LNCaP clone FGC (cell line): ENCODE data around the gene NT5DC3.

ENCODE experiments used
- DNase-seq: peaks from one replicate; pipeline ENCODE4 v3.0.0-alpha.2; 2011; ENCODE audit warnings: low read depth
- H3K4me3 ChIP-seq: 2 replicates; pipeline ENCODE4 v1.5.1; 2011; ENCODE audit warnings: mild to moderate bottlenecking, low read depth, low read length, control low read depth
- CTCF ChIP-seq: IDR thresholded peaks from 2 replicates; pipeline ENCODE4 v1.5.1; 2012; ENCODE audit warnings: mild to moderate bottlenecking; ENCODE audit not compliant: control insufficient read depth, insufficient read depth; ENCODE audit errors: extremely low read depth

The NT5DC3 gene

GRCh38 chr12:103778781-103779180 lies 62.3 kb downstream of the NT5DC3 start:
- H3K4me3 ChIP-seq: no peak overlapping the region
- TF ChIP-seq CTCF: no peak
- no peak for DNase-seq

GRCh38 chr12:103774977-103775560 lies 66.0 kb downstream of the NT5DC3 start:
- no peak for DNase-seq
- H3K4me3 ChIP-seq: no peak overlapping the region
- no peak for TF ChIP-seq CTCF

GRCh38 chr12:103773109-103773910 lies 67.7 kb downstream of the NT5DC3 start:
- TF ChIP-seq CTCF: no peak
- DNase-seq: no peak
- no peak overlapping the region for H3K4me3 ChIP-seq

GRCh38 chr12:103772367-103773108 lies 68.5 kb downstream of the NT5DC3 start:
- no peak for TF ChIP-seq CTCF
- H3K4me3 ChIP-seq: no peak overlapping the region
- no peak for DNase-seq

GRCh38 chr12:103771466-103771865 lies 69.6 kb downstream of the NT5DC3 start:
- no peak for DNase-seq
- no peak overlapping the region for H3K4me3 ChIP-seq
- peak; percentile 71 for TF ChIP-seq CTCF

GRCh38 chr12:103769240-103769945 lies 71.6 kb downstream of the NT5DC3 start:
- no peak overlapping the region for H3K4me3 ChIP-seq
- no peak for DNase-seq
- TF ChIP-seq CTCF: no peak
